HEK293 (cell line): ENCODE measurements around the gene EMILIN1.

Experiments
- CTCF ChIA-PET: fragments of 350-600 bp; formaldehyde crosslinking; extraction: SDS; loops from one replicate; lab custom pipeline; 2021; ENCODE audit warnings: antibody characterized with exemption; lab: Yijun Ruan, JAX
- POLR2A ChIA-PET: fragments of 300-600 bp; formaldehyde crosslinking; extraction: SDS; loops from one replicate; lab custom pipeline; 2020; ENCODE audit warnings: antibody characterized with exemption, inconsistent platforms; lab: Yijun Ruan, JAX
- H3K27ac ChIP-seq: fragments of 200-500 bp; sonication (Bioruptor generic); 2 replicates; pipeline ENCODE4 v1.5.1; 2014; ENCODE audit warnings: low read depth, low read length, control low read depth, inconsistent platforms; ENCODE audit errors: extremely low read depth
- H3K36me3 ChIP-seq, 2 experiments: fragments of 200-500 bp in 1 of 2; sonication (Bioruptor generic) in 1 of 2; 1 replicate in 1 of 2; 2 replicates in 1 of 2; pipeline ENCODE4 v1.5.1; 2014 to 2017; ENCODE audit warnings: inconsistent platforms in 2 of 2, low read length in 2 of 2; ENCODE audit not compliant: control insufficient read depth in 2 of 2, insufficient read depth in 1 of 2
- H3K4me1 ChIP-seq: fragments of 200-500 bp; sonication (Bioruptor generic); 2 replicates; pipeline ENCODE4 v1.5.1; 2014; ENCODE audit warnings: mild to moderate bottlenecking, low read length, inconsistent platforms; ENCODE audit not compliant: control insufficient read depth, insufficient read depth
- H3K4me3 ChIP-seq: 2 replicates; pipeline ENCODE4 v1.5.1; 2011; ENCODE audit warnings: low read depth, mild to moderate bottlenecking, control low read depth, low read length, moderate library complexity
- H3K9me3 ChIP-seq: fragments of 200-500 bp; sonication (Bioruptor generic); 2 replicates; pipeline ENCODE4 v1.5.1; 2014; ENCODE audit warnings: low read depth, low read length, inconsistent platforms; ENCODE audit not compliant: control insufficient read depth, insufficient read depth
- ATF2 ChIP-seq: fragments of 450-650 bp; formaldehyde crosslinking; IDR thresholded peaks from 2 replicates; pipeline ENCODE4 v1.5.1; 2016; ENCODE audit warnings: missing biosample characterization, missing genetic modification characterization, low read depth
- KLF10 ChIP-seq: fragments of 450-650 bp; IDR thresholded peaks from 2 replicates; pipeline ENCODE4 v1.5.1; 2018; ENCODE audit warnings: missing biosample characterization, mild to moderate bottlenecking, missing genetic modification characterization
- MYNN ChIP-seq: fragments of 450-650 bp; formaldehyde crosslinking; IDR thresholded peaks from 2 replicates; pipeline ENCODE4 v1.5.1; 2016; ENCODE audit warnings: missing biosample characterization, missing genetic modification characterization, borderline replicate concordance
- ZBTB21 ChIP-seq: fragments of 450-650 bp; formaldehyde crosslinking; IDR thresholded peaks from 2 replicates; pipeline ENCODE4 v1.5.1; 2017; ENCODE audit warnings: missing biosample characterization, missing genetic modification characterization
- ZBTB48 ChIP-seq: fragments of 450-650 bp; formaldehyde crosslinking; IDR thresholded peaks from 2 replicates; pipeline ENCODE4 v1.5.1; 2016; ENCODE audit warnings: missing biosample characterization, missing genetic modification characterization
- ZNF174 ChIP-seq: fragments of 450-650 bp; formaldehyde crosslinking; IDR thresholded peaks from 2 replicates; pipeline ENCODE4 v1.5.0; 2017; ENCODE audit warnings: missing biosample characterization, mild to moderate bottlenecking, missing genetic modification characterization
- ZNF19 ChIP-seq: fragments of 450-650 bp; formaldehyde crosslinking; IDR thresholded peaks from 2 replicates; pipeline ENCODE4; 2016; ENCODE audit warnings: missing biosample characterization, missing genetic modification characterization, low read depth
- ZNF211 ChIP-seq: fragments of 450-650 bp; formaldehyde crosslinking; IDR thresholded peaks from 2 replicates; pipeline ENCODE4 v1.5.1; 2016; ENCODE audit warnings: low read depth, missing biosample characterization, missing genetic modification characterization
- ZNF214 ChIP-seq: fragments of 450-650 bp; formaldehyde crosslinking; IDR thresholded peaks from 2 replicates; pipeline ENCODE4 v1.5.1; 2017; ENCODE audit warnings: missing biosample characterization, mild to moderate bottlenecking, missing genetic modification characterization, borderline replicate concordance
- ZNF223 ChIP-seq: fragments of 450-650 bp; formaldehyde crosslinking; IDR thresholded peaks from 2 replicates; pipeline ENCODE4 v1.5.1; 2016; ENCODE audit warnings: missing biosample characterization, missing genetic modification characterization
- ZNF354C ChIP-seq: fragments of 450-650 bp; formaldehyde crosslinking; IDR thresholded peaks from 2 replicates; pipeline ENCODE4 v1.5.1; 2016; ENCODE audit warnings: missing biosample characterization, missing genetic modification characterization, low read depth, borderline replicate concordance
- ZNF366 ChIP-seq: fragments of 450-650 bp; formaldehyde crosslinking; conservative IDR thresholded peaks from 2 replicates; pipeline ENCODE4 v1.5.1; 2016; ENCODE audit warnings: missing biosample characterization, missing genetic modification characterization
- ZNF433 ChIP-seq: fragments of 450-650 bp; formaldehyde crosslinking; IDR thresholded peaks from 2 replicates; pipeline ENCODE4 v1.5.1; 2016; ENCODE audit warnings: missing biosample characterization, missing genetic modification characterization, low read depth
- ZNF510 ChIP-seq: fragments of 450-650 bp; formaldehyde crosslinking; IDR thresholded peaks from 2 replicates; pipeline ENCODE4 v1.5.1; 2018; ENCODE audit warnings: mild to moderate bottlenecking, missing genetic modification characterization, missing biosample characterization; ENCODE audit not compliant: insufficient replicate concordance
- ZNF548 ChIP-seq: fragments of 450-650 bp; formaldehyde crosslinking; IDR thresholded peaks from 2 replicates; pipeline ENCODE4 v1.5.1; 2016; ENCODE audit warnings: missing biosample characterization, missing genetic modification characterization
- ZNF701 ChIP-seq: fragments of 450-650 bp; formaldehyde crosslinking; IDR thresholded peaks from 2 replicates; pipeline ENCODE4 v1.5.1; 2016; ENCODE audit warnings: missing biosample characterization, missing genetic modification characterization
- ZNF707 ChIP-seq: fragments of 450-650 bp; formaldehyde crosslinking; IDR thresholded peaks from 2 replicates; pipeline ENCODE4 v1.5.1; 2016; ENCODE audit warnings: missing biosample characterization, missing genetic modification characterization
- ZSCAN30 ChIP-seq: fragments of 450-650 bp; IDR thresholded peaks from 2 replicates; pipeline ENCODE4 v1.5.1; 2018; ENCODE audit warnings: missing biosample characterization, mild to moderate bottlenecking, missing genetic modification characterization, moderate library complexity
- TF ChIP-seq, protein P1 (sequence below): fragments of 450-650 bp; formaldehyde crosslinking; IDR thresholded peaks from 2 replicates; pipeline ENCODE4 v1.5.1; 2016; ENCODE audit warnings: missing biosample characterization, missing genetic modification characterization
- TF ChIP-seq, protein P2 (sequence below): fragments of 450-650 bp; formaldehyde crosslinking; IDR thresholded peaks from 2 replicates; pipeline ENCODE4 v1.5.1; 2016; ENCODE audit warnings: missing biosample characterization, missing genetic modification characterization

The EMILIN1 gene

DNA sequence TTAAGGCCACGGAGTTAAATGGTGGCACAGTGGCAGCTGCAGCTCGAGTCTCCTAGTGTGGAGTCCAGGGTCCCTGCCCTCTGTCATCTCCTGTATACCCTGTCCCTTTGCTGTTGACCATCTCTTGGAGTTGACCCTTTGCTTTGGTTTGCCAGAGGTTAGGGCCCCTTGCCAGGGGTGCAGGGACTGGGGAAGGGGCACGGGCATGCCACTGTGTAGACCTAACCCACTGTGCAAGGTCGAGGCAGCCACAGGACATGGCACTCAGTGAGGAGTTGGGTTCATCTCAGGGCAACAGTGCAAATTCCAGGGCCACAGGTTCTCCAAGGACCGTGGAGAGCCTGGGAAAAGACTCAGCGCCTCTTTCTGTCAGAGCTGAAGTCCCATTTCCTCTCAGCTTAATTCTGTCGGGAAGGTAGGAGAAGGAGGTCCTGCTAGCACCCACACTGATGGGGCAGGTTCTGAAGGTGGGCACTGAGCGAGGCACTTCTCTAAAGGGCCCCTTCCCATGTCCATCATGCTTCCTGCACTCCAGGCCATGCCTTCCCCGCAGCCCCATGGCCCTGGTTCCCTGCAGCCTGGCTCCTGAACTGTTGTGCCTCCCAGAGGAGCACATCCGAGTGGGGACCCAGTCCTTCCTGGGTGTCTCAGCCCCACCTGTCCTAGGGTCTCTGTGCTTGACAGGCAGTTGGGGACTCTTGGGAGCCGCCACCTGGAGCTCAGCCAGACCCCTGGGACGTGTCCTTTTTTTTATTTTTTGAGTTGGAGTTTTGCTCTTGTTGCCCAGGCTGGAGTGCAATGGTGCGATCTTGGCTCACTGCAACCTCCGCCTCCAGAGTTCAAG, 10.9 kb downstream of the EMILIN1 start:
- CTCF ChIA-PET, result interaction anchor here (0.6 to 0.9 kb wide), 3 partner anchors 81 to 214 kb away, joined by 3 to 4 read pairs (median 3); no protein-coding TSS in a partner anchor
- POLR2A ChIA-PET, result interaction anchor here (0.7 kb wide), 1 partner anchor 204 kb away, joined by 6 read pairs; no protein-coding TSS in a partner anchor
- peaks cover 5% of the 10 kb centered on the region; the same call in 1 of the 2 replicates for H3K4me1 ChIP-seq
- H3K9me3 ChIP-seq, result no peaks in the 10 kb centered on the region
- H3K36me3 ChIP-seq, result peaks cover 0 to 28% of the 10 kb centered on the region in 2 experiments; a peak in 1 of 3 replicates
- H3K27ac ChIP-seq, result no peak overlapping the region
- TF ChIP-seq ZNF174 (tag by site-specific recombination) (no peak), ZNF223 (tag by site-specific recombination) (no peak), ZNF433 (tag by site-specific recombination) (no peak), ZNF19 (tag by site-specific recombination) (no peak), ATF2 (no peak), ZNF548 (tag by site-specific recombination) (no peak), ZNF707 (no peak), ZNF211 (no peak), ZNF366 (tag by site-specific recombination) (no peak), ZBTB48 (tag by site-specific recombination) (no peak), ZSCAN30 (no peak), KLF10 (tag by site-specific recombination) (no peak), ZNF354C (tag by site-specific recombination) (no peak), ZBTB21 (no peak), ZNF701 (no peak), MYNN (tag by site-specific recombination) (no peak), ZNF214 (no peak), ZNF510 (no peak)
- TF ChIP-seq, protein P1, sequence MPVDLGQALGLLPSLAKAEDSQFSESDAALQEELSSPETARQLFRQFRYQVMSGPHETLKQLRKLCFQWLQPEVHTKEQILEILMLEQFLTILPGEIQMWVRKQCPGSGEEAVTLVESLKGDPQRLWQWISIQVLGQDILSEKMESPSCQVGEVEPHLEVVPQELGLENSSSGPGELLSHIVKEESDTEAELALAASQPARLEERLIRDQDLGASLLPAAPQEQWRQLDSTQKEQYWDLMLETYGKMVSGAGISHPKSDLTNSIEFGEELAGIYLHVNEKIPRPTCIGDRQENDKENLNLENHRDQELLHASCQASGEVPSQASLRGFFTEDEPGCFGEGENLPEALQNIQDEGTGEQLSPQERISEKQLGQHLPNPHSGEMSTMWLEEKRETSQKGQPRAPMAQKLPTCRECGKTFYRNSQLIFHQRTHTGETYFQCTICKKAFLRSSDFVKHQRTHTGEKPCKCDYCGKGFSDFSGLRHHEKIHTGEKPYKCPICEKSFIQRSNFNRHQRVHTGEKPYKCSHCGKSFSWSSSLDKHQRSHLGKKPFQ (tag by site-specific recombination), result no peak
- TF ChIP-seq, protein P2, sequence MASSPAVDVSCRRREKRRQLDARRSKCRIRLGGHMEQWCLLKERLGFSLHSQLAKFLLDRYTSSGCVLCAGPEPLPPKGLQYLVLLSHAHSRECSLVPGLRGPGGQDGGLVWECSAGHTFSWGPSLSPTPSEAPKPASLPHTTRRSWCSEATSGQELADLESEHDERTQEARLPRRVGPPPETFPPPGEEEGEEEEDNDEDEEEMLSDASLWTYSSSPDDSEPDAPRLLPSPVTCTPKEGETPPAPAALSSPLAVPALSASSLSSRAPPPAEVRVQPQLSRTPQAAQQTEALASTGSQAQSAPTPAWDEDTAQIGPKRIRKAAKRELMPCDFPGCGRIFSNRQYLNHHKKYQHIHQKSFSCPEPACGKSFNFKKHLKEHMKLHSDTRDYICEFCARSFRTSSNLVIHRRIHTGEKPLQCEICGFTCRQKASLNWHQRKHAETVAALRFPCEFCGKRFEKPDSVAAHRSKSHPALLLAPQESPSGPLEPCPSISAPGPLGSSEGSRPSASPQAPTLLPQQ (tag by site-specific recombination), result no peak
- TF ChIP-seq, all 188 proteins: peak for 0
- H3K4me3 ChIP-seq, result no peak overlapping the region
